Ovary (tissue), 9 donors: ENCODE results near the gene SLC29A1. TPM values are rescaled to one million over a fixed set of nuclear protein-coding genes. Genes with fewer than 3 reads are reported as not detected.

Experiments
- DNase-seq, 5 donors: peaks; one replicate each; pipeline ENCODE4 v3.0.0-alpha.2; 2019 to 2020
- H3K27ac ChIP-seq, 2 donors: fragments of 200-600 bp; one replicate each; pipeline versions ENCODE4 v1.5.1 to v1.8.0; 2019 to 2022
- H3K27me3 ChIP-seq: fragments of 200-600 bp; one replicate; pipeline ENCODE4 v1.8.0; 2022
- H3K36me3 ChIP-seq: fragments of 200-600 bp; sonication (generic); one replicate; pipeline ENCODE4 v1.5.1; 2019
- H3K4me1 ChIP-seq: one replicate; pipeline ENCODE4 v1.8.1; 2013; ENCODE audit warnings: mild to moderate bottlenecking, moderate library complexity; ENCODE audit not compliant: insufficient read depth
- H3K4me3 ChIP-seq: fragments of 200-600 bp; sonication (generic); one replicate; pipeline ENCODE4 v1.5.1; 2017
- H3K9me3 ChIP-seq, 2 donors: fragments of 200-600 bp in 1 of 2; sonication (generic) in 1 of 2; one replicate each; pipeline versions ENCODE4 v1.5.1 to v1.8.1; 2013 to 2019; ENCODE audit warnings: mild to moderate bottlenecking in 1 of 2, moderate library complexity in 1 of 2
- CTCF ChIP-seq, 3 donors: fragments of 450-650 bp in 2 of 3; fragments of 200-600 bp in 1 of 3; IDR thresholded peaks; one replicate each; pipeline versions ENCODE4 v1.5.1 to v1.8.0; 2016 to 2022; ENCODE audit warnings: antibody characterized with exemption in 3 of 3, mild to moderate bottlenecking in 1 of 3
- EP300 ChIP-seq: sonication (generic); formaldehyde crosslinking; IDR thresholded peaks from one replicate; pipeline ENCODE4 v1.6.1; 2017; ENCODE audit warnings: antibody characterized with exemption
- POLR2A ChIP-seq: fragments of 450-650 bp; IDR thresholded peaks from one replicate; pipeline ENCODE4 v1.6.1; 2017; ENCODE audit warnings: antibody characterized with exemption, mild to moderate bottlenecking, moderate library complexity
- WGBS, 3 donors: extraction: QIAGEN DNeasy Blood & Tissue Kit in 1 of 3; methylation state at CpG; one replicate each; pipeline versions ENCODE4 v1.1.5 to v1.1.7; 2013 to 2017; 5-methylcytosine and 5-hydroxymethylcytosine counted together
- intact Hi-C, 4 donors: fragments of 100-400 bp; cut with DNase I; formaldehyde crosslinking; loops; one replicate each; pipeline versions ENCODE4 v1.11.0 to v1.15.1; 2022 to 2023
- polyA plus RNA-seq, 2 donors: library from polyadenylated mRNA; stranded (reverse); fragments of 200-250 nt in 1 of 2; fragments of 350-450 nt in 1 of 2; fragmentation: Illumina TruSeq in 1 of 2; extraction: RNeasy Lipid Tissue Mini Kit (QIAGEN cat#74804) in 1 of 2; gene quantifications; one replicate each; pipeline ENCODE4 v1.2.3, GENCODE V29; 2013 to 2014
- total RNA-seq, 7 donors: library from RNA; depleted of rRNA in 2 of 7; stranded (reverse); fragments of >200 nt in 2 of 7; fragmentation: NEBNext Ultra II Directional in 3 of 7; extraction: Animal tissue kit (Norgen Biotek cat#: 25700) in 3 of 7; gene quantifications; one replicate each; pipeline versions ENCODE4 v1.1.0 to v1.2.4, GENCODE V29; 2016 to 2023
- donor health status: DM: no; HTN: no; CAD: no; lungs with moderate emphysema.
- donor health status: DM: no; HTN: no; CAD: no.
- donor health status: Bipolar disorder and iron deficiency.
- donor health status: DM: yes; HTN: yes; CAD: no.
- donor health status: DM: no; HTN: no; CAD: no.
- donor health status: DM: yes; HTN: yes; CAD: no.

The SLC29A1 gene
- total and polyA plus RNA-seq, 9 donors = 11.2 to 54.0 (median 30.2) TPM

- WGBS, 3 donors = 56 to 67% (median 61%) methylated on average over 6 of the region's 6 CpGs
Observed at GRCh38 chr6:44250067-44250717, 26.8 kb downstream of the SLC29A1 start.

DNA sequence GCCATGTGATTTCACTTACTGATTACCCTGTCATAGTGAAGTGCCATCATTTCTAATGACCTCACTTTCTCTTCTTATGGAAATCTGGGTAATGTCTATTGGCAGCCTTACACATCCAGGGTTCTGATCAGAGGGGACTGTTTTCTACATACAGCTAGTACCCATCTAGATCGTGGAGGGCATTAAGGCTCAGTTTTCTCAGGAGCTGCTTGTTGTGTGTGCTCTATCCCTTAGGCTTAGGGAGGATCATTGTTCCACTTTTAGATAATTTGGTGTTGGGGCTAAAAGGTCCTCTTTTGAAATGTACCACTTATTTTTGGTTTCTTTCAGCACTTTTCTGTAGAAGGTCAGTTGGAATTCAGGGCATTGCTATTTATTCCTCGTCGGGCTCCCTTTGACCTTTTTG lies 27.3 kb downstream of the SLC29A1 start:
- Histone ChIP-seq H3K4me3 (no peak overlapping the region), H3K4me1 (peaks cover 14% of the 10 kb centered on the region), H3K9me3 (no peaks in the 10 kb centered on the region), H3K36me3 (peaks cover 2% of the 10 kb centered on the region), H3K27ac (no peak overlapping the region), H3K27me3 (no peaks in the 10 kb centered on the region)
- 65 to 68% (median 67%) methylated on average over 3 of the region's 3 CpGs for WGBS, 3 donors
- TF ChIP-seq EP300 (no peak), POLR2A (no peak), CTCF (IDR thresholded peaks at IDR 0.05) (no peak)
- intact Hi-C loops = no loop called here
- no peak for DNase-seq

More at GRCh38 chr6:44250067-44250717, 26.8 kb downstream of the SLC29A1 start:
- no peak for DNase-seq
- Histone ChIP-seq H3K27me3 (no peaks in the 10 kb centered on the region), H3K9me3 (no peaks in the 10 kb centered on the region), H3K27ac (no peak overlapping the region), H3K36me3 (peaks cover 2% of the 10 kb centered on the region), H3K4me3 (no peak overlapping the region), H3K4me1 (peaks cover 16% of the 10 kb centered on the region)
- intact Hi-C loops = no loop called here
- TF ChIP-seq CTCF (IDR thresholded peaks at IDR 0.05) (no peak), POLR2A (no peak), EP300 (no peak)

DNA sequence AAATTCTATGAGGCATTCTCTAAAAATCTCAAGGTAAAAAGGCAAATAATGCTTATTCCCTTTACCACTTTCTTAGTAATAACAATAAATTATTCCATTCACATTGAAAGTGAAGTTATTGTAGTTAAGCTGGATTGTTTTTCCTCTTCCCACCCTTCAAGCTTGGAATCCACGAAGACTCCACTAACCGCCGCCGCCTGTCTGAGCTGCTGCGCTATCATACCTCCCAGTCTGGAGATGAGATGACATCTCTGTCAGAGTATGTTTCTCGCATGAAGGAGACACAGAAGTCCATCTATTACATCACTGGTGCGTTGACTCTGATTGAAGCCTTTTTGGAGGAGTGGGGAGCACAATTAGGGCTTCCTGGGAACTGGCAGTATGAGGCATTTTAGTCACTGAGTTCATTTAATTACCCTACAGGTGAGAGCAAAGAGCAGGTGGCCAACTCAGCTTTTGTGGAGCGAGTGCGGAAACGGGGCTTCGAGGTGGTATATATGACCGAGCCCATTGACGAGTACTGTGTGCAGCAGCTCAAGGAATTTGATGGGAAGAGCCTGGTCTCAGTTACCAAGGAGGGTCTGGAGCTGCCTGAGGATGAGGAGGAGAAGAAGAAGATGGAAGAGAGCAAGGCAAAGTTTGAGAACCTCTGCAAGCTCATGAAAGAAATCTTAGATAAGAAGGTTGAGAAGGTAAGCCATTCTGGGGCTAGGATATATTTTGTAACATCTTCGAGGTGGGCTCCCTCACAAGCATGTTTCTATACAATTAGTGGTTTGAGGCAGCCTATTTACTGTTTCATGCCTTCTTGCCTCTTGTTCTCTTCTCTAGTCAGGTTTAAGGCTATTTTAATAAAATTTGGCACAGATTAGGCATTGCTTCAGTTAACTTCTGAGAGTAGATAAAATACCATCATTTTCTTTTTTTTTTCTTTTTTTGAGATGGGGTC lies 28.5 kb downstream of the SLC29A1 start:
- peaks cover 13% of the 10 kb centered on the region for H3K4me1 ChIP-seq
- H3K27me3 ChIP-seq = no peaks in the 10 kb centered on the region
- no peak overlapping the region for H3K4me3 ChIP-seq
- intact Hi-C loops = no loop called here
- H3K36me3 ChIP-seq = peaks cover 2% of the 10 kb centered on the region
- peak in 1 of 5 donors; percentile 19 for DNase-seq
- 83 to 89% (median 87%) methylated on average over 14 of the region's 14 CpGs for WGBS, 3 donors
- H3K9me3 ChIP-seq = no peaks in the 10 kb centered on the region
- TF ChIP-seq POLR2A = no peak
- TF ChIP-seq EP300 = no peak
- TF ChIP-seq CTCF (IDR thresholded peaks at IDR 0.05) = no peak
- H3K27ac ChIP-seq = no peak overlapping the region

- H3K9me3 ChIP-seq = no peaks in the 10 kb centered on the region
- H3K4me3 ChIP-seq = no peak overlapping the region
- peaks cover 16% of the 10 kb centered on the region for H3K4me1 ChIP-seq
- intact Hi-C loops = no loop called here
- no peak overlapping the region for H3K27ac ChIP-seq
- H3K27me3 ChIP-seq = no peaks in the 10 kb centered on the region
- peak in 2 of 5 donors; percentile 23 to 28 for DNase-seq
- TF ChIP-seq POLR2A = no peak
- no peak for TF ChIP-seq EP300
- peak in 1 of 3 donors; percentile 6 for TF ChIP-seq CTCF (IDR thresholded peaks at IDR 0.05)
- 62 to 66% (median 63%) methylated on average over 10 of the region's 10 CpGs for WGBS, 3 donors
- H3K36me3 ChIP-seq = peaks cover 2% of the 10 kb centered on the region
Observed at GRCh38 chr6:44253307-44254101, 30.1 kb downstream of the SLC29A1 start.
